HepG2 (cell line): Measurements from ENCODE around the gene CTSW. TPM values are rescaled to one million over a fixed set of nuclear protein-coding genes. Genes with fewer than 3 reads are reported as not detected.

Source experiments
- FOXA1 ChIP-seq, 2 experiments: fragments of 450-650 bp in 1 of 2; sonication (generic) in 1 of 2; formaldehyde crosslinking in 1 of 2; IDR thresholded peaks; 2 replicates each; pipeline versions ENCODE4 v1.4.0 to v1.6.1; 2016 to 2020; ENCODE audit warnings: missing genetic modification reagents in 1 of 2
- GPN1 ChIP-seq: sonication (generic); formaldehyde crosslinking; IDR thresholded peaks from 2 replicates; pipeline ENCODE4 v1.5.1; 2020; ENCODE audit warnings: missing genetic modification reagents, borderline replicate concordance
- GTF3A ChIP-seq: sonication (generic); formaldehyde crosslinking; conservative IDR thresholded peaks from 2 replicates; pipeline ENCODE4 v1.4.0; 2020; ENCODE audit warnings: mild to moderate bottlenecking, missing genetic modification reagents
- HMGXB4 ChIP-seq, 2 experiments: sonication (generic) in 1 of 2; formaldehyde crosslinking in 1 of 2; IDR thresholded peaks; 2 replicates each; pipeline versions ENCODE4 v1.4.0 to v1.6.1; 2018 to 2020; ENCODE audit warnings: missing genetic modification reagents in 2 of 2, borderline replicate concordance in 1 of 2, low read depth in 1 of 2, mild to moderate bottlenecking in 1 of 2, missing biosample characterization in 1 of 2
- HOXD1 ChIP-seq: sonication (generic); formaldehyde crosslinking; IDR thresholded peaks from 2 replicates; pipeline ENCODE4 v1.5.0; 2020; ENCODE audit warnings: missing genetic modification reagents
- KDM1A ChIP-seq: IDR thresholded peaks from 2 replicates; pipeline ENCODE4 v1.6.1; 2016; ENCODE audit warnings: missing compliant biosample characterization
- KDM4B ChIP-seq: sonication (generic); formaldehyde crosslinking; IDR thresholded peaks from 2 replicates; pipeline ENCODE4 v1.4.0; 2020; ENCODE audit warnings: missing genetic modification reagents
- MAFG ChIP-seq: sonication (generic); formaldehyde crosslinking; IDR thresholded peaks from 2 replicates; pipeline ENCODE4 v1.5.1; 2020; ENCODE audit warnings: mild to moderate bottlenecking, missing genetic modification reagents
- MTA3 ChIP-seq: sonication (generic); formaldehyde crosslinking; IDR thresholded peaks from 2 replicates; pipeline ENCODE4 v1.4.0; 2020; ENCODE audit warnings: missing genetic modification reagents
- PLSCR1 ChIP-seq: sonication (generic); formaldehyde crosslinking; IDR thresholded peaks from 2 replicates; pipeline ENCODE4 v1.5.0; 2020; ENCODE audit warnings: missing genetic modification reagents, mild to moderate bottlenecking, borderline replicate concordance
- POLR2AphosphoS2 ChIP-seq: IDR thresholded peaks from 2 replicates; pipeline ENCODE4 v1.6.1; 2011; ENCODE audit warnings: low read depth, low read length, improper control_type of control experiment
- POLR2AphosphoS5 ChIP-seq: IDR thresholded peaks from 2 replicates; pipeline ENCODE4 v1.6.1; 2012; ENCODE audit warnings: low read depth, low read length
- RELA ChIP-seq: sonication (generic); formaldehyde crosslinking; IDR thresholded peaks from 2 replicates; pipeline ENCODE4 v1.4.0; 2020; ENCODE audit warnings: missing genetic modification reagents
- SNAPC5 ChIP-seq: sonication (generic); formaldehyde crosslinking; IDR thresholded peaks from 2 replicates; pipeline ENCODE4 v1.8.1; 2023; ENCODE audit warnings: mild to moderate bottlenecking, missing genetic modification reagents, borderline replicate concordance
- TARDBP ChIP-seq: sonication (generic); formaldehyde crosslinking; IDR thresholded peaks from 2 replicates; pipeline ENCODE4 v1.8.0; 2022; ENCODE audit warnings: mild to moderate bottlenecking, missing genetic modification reagents
- TEAD3 ChIP-seq: optimal IDR thresholded peaks from 2 replicates; pipeline ENCODE3; 2016; ENCODE audit warnings: borderline replicate concordance
- YY1 ChIP-seq: IDR thresholded peaks from 2 replicates; pipeline ENCODE4 v1.6.1; 2011; ENCODE audit warnings: low read length, low read depth, moderate library complexity, mild to moderate bottlenecking; ENCODE audit not compliant: insufficient read depth, insufficient replicate concordance
- ZBTB4 ChIP-seq: sonication (generic); formaldehyde crosslinking; IDR thresholded peaks from 2 replicates; pipeline ENCODE4 v1.4.0; 2020; ENCODE audit warnings: missing genetic modification reagents, mild to moderate bottlenecking, borderline replicate concordance
- ZNF256 ChIP-seq: sonication (generic); formaldehyde crosslinking; conservative IDR thresholded peaks from 2 replicates; pipeline ENCODE4 v1.4.0; 2020; ENCODE audit warnings: missing genetic modification reagents
- ZNF337 ChIP-seq: sonication (generic); formaldehyde crosslinking; IDR thresholded peaks from 2 replicates; pipeline ENCODE4 v1.5.1; 2020; ENCODE audit warnings: missing genetic modification reagents, low read depth, mild to moderate bottlenecking, borderline replicate concordance
- ZNF639 ChIP-seq: conservative IDR thresholded peaks from 2 replicates; pipeline ENCODE4 v1.6.1; 2018; ENCODE audit warnings: missing genetic modification reagents
- ZNF788 ChIP-seq: sonication (generic); formaldehyde crosslinking; IDR thresholded peaks from 2 replicates; pipeline ENCODE4 v1.5.0; 2020; ENCODE audit warnings: mild to moderate bottlenecking, missing genetic modification reagents, borderline replicate concordance
- polyA plus RNA-seq, 8 experiments: library from polyadenylated mRNA; depleted of rRNA in 3 of 8; stranded (reverse) in 7 of 8; unstranded in 1 of 8; fragments of >200 nt; fragmentation: Illumina TruSeq in 4 of 8; extraction: Trizol in 4 of 8; gene quantifications; 2 replicates each; pipeline versions ENCODE4 v1.2.1 to v1.2.3, GENCODE V29; 2011 to 2016; ENCODE audit warnings: low read depth in 4 of 8, missing spikeins in 1 of 8, mixed read lengths in 1 of 8; ENCODE audit not compliant: insufficient read depth in 1 of 8
- total RNA-seq, 5 experiments: library from RNA; depleted of rRNA; stranded (reverse); fragments of >200 nt; fragmentation: Illumina TruSeq; extraction: Trizol; gene quantifications; 2 replicates each; pipeline ENCODE4 v1.2.3, GENCODE V29; 2016; ENCODE audit warnings: low read depth in 1 of 5

Gene CTSW
- total and polyA plus RNA-seq, 2 of the 13 experiments (the other 11 are each of a cell fraction or from before 2014, with no cell fraction given): 0.09 TPM; not detected in 1

GRCh38 chr11:65900125-65900898 is 20.7 kb downstream of the CTSW start, which contains the start of gene FOSL1 (continued):
- TF ChIP-seq HMGXB4 (CRISPR knock-in tag; IDR thresholded peaks at IDR 0.05; ENCODE audit: borderline replicate concordance in 1 of 2, low read depth in 1 of 2): no peak; a peak in 1 of 4 replicates
- TF ChIP-seq KDM1A (CRISPR knock-in tag): no peak
- TF ChIP-seq ZNF788: peak; percentile 51; the same call in 1 of the 2 replicates
- TF ChIP-seq PLSCR1 (CRISPR knock-in tag): no peak
- TF ChIP-seq ZBTB4: no peak
- no peak for TF ChIP-seq GPN1
- no peak for TF ChIP-seq ZNF337 (CRISPR knock-in tag)
- TF ChIP-seq TARDBP: peak; percentile 61; the same call in 1 of the 2 replicates
- no peak for TF ChIP-seq RELA (CRISPR knock-in tag)
- TF ChIP-seq KDM4B (CRISPR knock-in tag): no peak
- TF ChIP-seq MTA3 (CRISPR knock-in tag): no peak
- TF ChIP-seq YY1: peak; percentile 53
- TF ChIP-seq HOXD1 (CRISPR knock-in tag): no peak
- TF ChIP-seq GTF3A: no peak
- TF ChIP-seq ZNF639 (CRISPR knock-in tag): peak; percentile 49; the same call in 1 of the 2 replicates
- TF ChIP-seq FOXA1 (IDR thresholded peaks at IDR 0.05): no peak
- TF ChIP-seq FOXA1 (CRISPR knock-in tag; IDR thresholded peaks at IDR 0.05): no peak; the same call in 1 of the 2 replicates
- peak; percentile 65 for TF ChIP-seq POLR2AphosphoS5
- TF ChIP-seq SNAPC5 (CRISPR knock-in tag): no peak
- TF ChIP-seq POLR2AphosphoS2: peak; percentile 51; the same call in 1 of the 2 replicates
- TF ChIP-seq MAFG: 0 out of 2 replicates have a peak, but pooled peaks have one; percentile 17
- no peak for TF ChIP-seq ZNF256
- peak; percentile 67 for TF ChIP-seq TEAD3 (CRISPR knock-in tag)
